Gastroesophageal sphincter (tissue), 2 donors: ENCODE measurements around the gene NBL1.

ENCODE experiments used
- EP300 ChIP-seq: sonication (generic); formaldehyde crosslinking; IDR thresholded peaks from one replicate; pipeline ENCODE4 v1.6.1; 2017; ENCODE audit warnings: antibody characterized with exemption, mild to moderate bottlenecking
- POLR2AphosphoS5 ChIP-seq: sonication (generic); formaldehyde crosslinking; IDR thresholded peaks from one replicate; pipeline ENCODE4 v1.6.1; 2017; ENCODE audit warnings: antibody characterized with exemption

DNA sequence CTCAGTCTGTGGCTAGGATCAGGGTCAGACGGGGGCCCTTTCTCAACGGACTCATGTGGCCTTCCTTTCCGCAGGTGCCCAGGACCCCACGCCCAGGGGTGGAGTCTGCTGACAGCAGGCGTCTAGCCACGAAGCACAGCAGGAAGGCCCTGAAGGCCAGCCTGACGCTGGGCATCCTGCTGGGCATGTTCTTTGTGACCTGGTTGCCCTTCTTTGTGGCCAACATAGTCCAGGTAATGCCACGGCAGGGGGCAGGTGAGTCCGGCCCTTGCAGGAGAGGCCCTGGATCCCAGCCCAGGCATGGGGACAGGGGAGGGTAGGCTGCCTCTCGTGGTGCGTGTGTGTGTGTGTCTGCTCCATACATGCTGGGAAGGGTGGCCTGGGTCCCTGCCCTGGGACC lies 34.4 kb downstream of the NBL1 start:
- TF ChIP-seq POLR2AphosphoS5 (no peak), EP300 (no peak)
